Left hindlimb (tissue), 1 donor: ENCODE measurements around the gene GABRE.
"Not testable (repeated sequence)": the region's sequence is repeated elsewhere in the genome, so short reads cannot be mapped to it uniquely, and the experiment has no call there.

ENCODE experiments used
- DNase-seq: peaks from one replicate; pipeline ENCODE4 v3.0.0-alpha.2; 2018

The GABRE gene

DNA sequence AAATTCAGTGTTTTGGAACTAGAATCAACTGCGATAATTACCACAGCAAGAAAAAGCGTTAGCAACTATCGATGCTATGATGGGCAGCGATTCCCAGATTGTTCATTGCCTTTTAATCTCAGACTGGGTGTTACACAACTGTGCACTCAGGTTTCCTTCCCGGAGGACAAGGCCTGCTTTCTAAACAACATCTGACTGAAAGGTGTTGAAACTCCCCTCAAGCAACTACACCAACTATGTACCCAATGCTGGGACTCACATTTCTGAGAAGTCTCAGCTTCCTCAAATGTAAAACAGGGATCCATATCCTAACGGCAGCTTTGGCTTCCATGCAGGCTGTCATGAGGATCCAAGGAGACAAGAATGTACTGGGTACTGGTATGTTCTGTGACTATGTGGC is 8.2 kb downstream of the GABRE start:
- no peak for DNase-seq

DNA sequence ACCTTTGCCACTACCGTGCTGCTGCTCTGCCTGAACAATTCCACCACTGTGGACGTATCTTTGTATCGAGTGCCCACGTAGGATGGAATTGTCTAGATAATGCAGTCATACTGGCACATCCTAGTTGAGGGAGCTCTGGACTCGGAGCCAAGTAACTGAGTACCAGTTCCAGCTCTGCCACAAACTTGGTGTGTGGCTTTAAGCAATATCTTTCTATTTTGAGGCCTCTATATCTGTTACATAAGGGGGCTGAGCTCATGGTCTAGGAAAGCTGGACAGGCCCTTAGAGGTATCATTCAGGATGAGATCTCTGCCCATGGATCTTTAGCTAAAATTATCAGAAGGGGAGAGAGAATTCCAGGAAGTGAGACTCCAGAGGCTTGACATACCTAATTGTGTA is 12.4 kb downstream of the GABRE start:
- no peak for DNase-seq

- DNase-seq: no peak
Observed at GRCh38 chrX:151958101-151958500, 16.4 kb downstream of the GABRE start.

GRCh38 chrX:151954730-151955129 is 19.7 kb downstream of the GABRE start:
- no peak for DNase-seq

- no peak for DNase-seq
Observed at GRCh38 chrX:151938172-151938571, 36.3 kb downstream of the GABRE start.

- no peak for DNase-seq
Observed at GRCh38 chrX:151935358-151935757, 39.1 kb downstream of the GABRE start.

DNA sequence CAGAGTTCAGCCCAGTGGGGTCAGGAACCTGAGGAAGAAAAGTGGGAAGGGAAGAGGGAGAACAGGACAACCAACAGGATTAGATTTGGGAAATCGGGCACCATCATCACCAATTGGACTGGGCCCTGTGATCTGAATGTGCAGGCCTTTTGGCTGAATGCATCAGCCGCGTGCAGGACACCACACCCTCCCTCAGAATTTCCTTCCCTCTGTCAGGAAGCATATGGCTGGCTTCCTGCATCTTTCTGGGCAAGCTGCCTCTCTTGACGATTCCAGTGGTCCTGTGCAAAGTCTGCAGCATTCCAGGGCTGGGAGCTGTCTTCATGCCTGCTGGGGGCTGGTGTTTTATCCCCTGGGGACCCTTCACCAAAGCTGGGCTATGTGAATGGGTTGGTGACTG is 45.4 kb downstream of the GABRE start:
- DNase-seq: no peak

DNA sequence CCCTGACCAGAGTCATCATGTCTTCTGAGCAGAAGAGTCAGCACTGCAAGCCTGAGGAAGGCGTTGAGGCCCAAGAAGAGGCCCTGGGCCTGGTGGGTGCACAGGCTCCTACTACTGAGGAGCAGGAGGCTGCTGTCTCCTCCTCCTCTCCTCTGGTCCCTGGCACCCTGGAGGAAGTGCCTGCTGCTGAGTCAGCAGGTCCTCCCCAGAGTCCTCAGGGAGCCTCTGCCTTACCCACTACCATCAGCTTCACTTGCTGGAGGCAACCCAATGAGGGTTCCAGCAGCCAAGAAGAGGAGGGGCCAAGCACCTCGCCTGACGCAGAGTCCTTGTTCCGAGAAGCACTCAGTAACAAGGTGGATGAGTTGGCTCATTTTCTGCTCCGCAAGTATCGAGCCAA is 50.8 kb downstream of the GABRE start:
- DNase-seq: no peak

GRCh38 chrX:151922692-151923091 is 51.8 kb downstream of the GABRE start:
- no peak for DNase-seq

DNA sequence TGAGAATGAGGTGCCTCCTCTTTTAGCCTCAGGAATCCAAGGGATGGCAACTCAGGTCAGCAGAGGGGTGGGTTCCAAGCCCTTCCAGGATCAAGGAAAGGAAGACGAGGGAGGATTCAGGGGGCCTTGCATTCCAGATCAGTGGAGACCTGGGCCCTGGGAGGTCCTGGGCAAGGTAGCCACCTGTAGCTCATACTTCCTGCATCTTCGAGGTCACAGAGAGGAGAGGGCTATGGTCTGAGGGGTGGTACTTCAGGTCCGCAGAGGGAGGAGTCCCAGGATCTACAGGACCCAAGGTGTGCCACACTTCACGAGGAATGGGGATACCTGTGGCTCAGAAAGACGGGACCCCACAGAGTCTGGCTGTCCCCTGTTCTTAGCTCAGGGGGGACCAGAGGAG is 52.6 kb downstream of the GABRE start:
- DNase-seq: no peak

GRCh38 chrX:151921292-151921691 is 53.2 kb downstream of the GABRE start:
- DNase-seq: no peak

DNA sequence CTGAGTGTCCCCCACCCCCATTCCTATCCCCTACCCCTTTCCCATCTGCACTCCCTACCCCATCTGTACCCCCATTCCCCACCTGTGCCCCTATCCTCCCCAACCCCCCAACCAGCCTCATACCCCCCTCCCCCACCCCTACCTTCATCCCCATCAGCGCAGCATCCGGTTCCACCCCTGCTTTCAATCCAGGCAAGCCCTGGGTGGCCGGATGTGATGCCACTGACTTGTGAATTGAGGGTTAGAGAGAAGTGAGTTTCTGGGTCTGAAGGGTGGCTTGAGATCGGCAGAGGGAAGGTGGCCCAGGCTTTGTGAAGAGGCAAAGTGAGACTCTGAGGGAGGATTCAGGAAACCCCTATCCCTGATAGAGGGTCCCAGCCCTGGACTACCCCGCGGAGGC is 53.9 kb downstream of the GABRE start:
- no peak for DNase-seq

- no peak for DNase-seq
Observed at GRCh38 chrX:151920101-151920500, 54.4 kb downstream of the GABRE start.

GRCh38 chrX:151919610-151920009 is 54.9 kb downstream of the GABRE start:
- DNase-seq: no peak

DNA sequence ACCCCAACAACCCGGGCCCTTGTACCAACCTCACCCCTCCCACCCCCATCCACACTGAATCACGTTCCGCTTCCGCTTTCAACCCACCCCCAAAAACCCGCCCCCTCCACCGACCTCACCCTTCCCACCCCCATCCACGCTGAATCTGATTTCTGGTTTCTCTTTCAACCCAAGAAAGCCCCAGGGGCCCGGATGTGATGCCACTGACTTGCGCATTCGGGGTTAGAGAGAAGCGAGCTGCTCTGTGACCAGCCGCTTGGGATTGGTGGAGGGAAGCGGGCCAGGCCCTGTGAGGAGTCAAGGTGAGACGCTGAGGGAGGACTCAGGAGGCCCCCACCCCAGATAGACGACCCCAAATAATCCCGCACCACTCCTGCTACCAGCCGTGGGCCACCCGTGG is 55.7 kb downstream of the GABRE start:
- DNase-seq: not testable (repeated sequence)

DNA sequence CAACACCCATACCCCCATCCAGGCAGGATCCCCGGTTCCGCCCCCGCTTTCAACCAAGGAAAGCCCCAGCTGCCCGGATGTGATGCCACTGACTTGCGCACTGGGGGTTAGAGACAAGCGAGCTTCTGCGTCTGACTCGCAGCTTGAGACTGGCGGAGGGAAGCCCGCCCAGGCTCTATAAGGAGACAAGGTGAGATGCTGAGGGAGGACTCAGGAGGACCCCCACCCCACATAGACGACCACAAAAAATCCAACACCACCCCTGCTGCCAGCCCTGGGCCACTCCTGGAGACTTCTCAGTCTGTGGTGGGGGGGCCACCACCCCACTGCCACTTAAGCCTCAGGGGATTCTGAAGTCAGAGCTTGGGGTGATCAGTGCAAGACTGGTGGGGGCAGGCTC is 61.7 kb downstream of the GABRE start, which contains the start of gene MAGEA4:
MAGEA4 (plus strand) TSS at position 110 of the 400 bp plus-strand sequence. CDS start 10,776 bp downstream, outside the sequence.
- no peak for DNase-seq

DNA sequence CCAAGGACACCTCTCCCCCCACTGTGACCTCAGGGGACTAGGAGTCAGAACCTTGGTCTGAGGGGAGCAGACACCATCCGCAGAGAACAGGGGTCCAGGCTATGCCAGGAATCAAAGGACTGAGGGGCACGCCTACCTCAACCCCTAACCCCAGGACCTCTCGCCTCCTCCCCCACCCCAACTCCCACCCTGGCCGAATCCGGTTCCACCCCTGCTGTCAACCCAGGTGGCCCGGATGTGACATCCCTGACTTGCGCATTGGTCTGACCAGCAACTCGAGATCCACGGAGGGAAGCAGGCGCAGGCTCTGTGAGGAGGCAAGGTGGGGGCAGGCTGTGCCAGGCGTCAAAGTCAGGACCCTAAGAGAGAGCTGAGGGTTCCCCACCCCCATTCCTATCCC is 62.3 kb downstream of the GABRE start:
- no peak for DNase-seq

DNA sequence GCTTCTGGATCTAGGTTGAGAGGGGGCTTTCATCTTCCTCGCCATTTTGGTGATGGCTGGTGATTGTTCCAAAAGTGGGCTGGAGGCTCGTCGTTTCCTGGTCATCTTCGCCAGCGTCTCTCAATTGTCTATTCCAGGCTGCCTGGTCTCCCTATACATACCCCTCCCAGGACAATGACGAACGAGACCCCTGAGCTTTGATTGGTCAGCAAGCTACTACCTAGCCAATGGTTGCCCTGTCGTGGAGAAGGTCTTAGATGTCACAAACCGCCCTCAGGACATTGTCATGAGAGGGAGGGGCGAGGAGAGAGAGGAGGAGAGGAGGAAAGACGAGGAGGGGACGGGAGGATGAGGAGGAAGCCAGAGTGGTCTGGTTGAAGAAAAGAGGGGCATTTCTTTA is 69.5 kb downstream of the GABRE start:
- no peak for DNase-seq
